Endothelial cell of umbilical vein (primary cell): ENCODE data around the gene FOXC1. TPM values are rescaled to one million over a fixed set of nuclear protein-coding genes. Genes with fewer than 3 reads are reported as not detected.

Experiments
- BruUV-seq: library from RNA; stranded (reverse); fragments of 400-500 nt; replicated peaks from 2 replicates; lab custom pipeline; 2021; lab: Mats Ljungman, UMichigan
- CTCF ChIA-PET: fragments of 300-600, 350-600 bp; sonication (Branson Sonifier 250); formaldehyde crosslinking; loops from one replicate; lab custom pipeline; 2021; ENCODE audit warnings: antibody characterized with exemption, inconsistent platforms; lab: Charles Lee
- POLR2A ChIA-PET: fragments of 300-600, 350-600 bp; sonication (Branson Sonifier 250); formaldehyde crosslinking; loops from one replicate; lab custom pipeline; 2021; ENCODE audit warnings: antibody characterized with exemption, inconsistent platforms; lab: Charles Lee
- DNase-seq: peaks from one replicate; pipeline ENCODE4 v3.0.0-alpha.2; 2011; ENCODE audit warnings: low read depth, low spot score
- FAIRE-seq: peaks from 2 replicates; lab custom pipeline; 2011; peaks lifted over from hg19 to GRCh38; lab: Jason Lieb, UNC
- H2AFZ ChIP-seq: 2 replicates; pipeline ENCODE4 v1.6.0; 2012; ENCODE audit warnings: low read depth, low read length, control low read depth, inconsistent platforms
- H3K27ac ChIP-seq: 2 replicates; pipeline ENCODE4 v1.5.1; 2011; ENCODE audit warnings: low read depth, mild to moderate bottlenecking, control low read depth, low read length, moderate library complexity; ENCODE audit not compliant: insufficient read depth
- H3K27me3 ChIP-seq, 2 experiments: 2 replicates each; pipeline versions ENCODE4 v1.6.0 to v1.6.1; 2011; ENCODE audit warnings: low read length in 2 of 2, mixed read lengths in 1 of 2; ENCODE audit not compliant: control insufficient read depth in 2 of 2, insufficient read depth in 2 of 2
- H3K36me3 ChIP-seq, 2 experiments: 2 replicates in 1 of 2; 3 replicates in 1 of 2; pipeline ENCODE4 v1.5.1; 2011; ENCODE audit warnings: low read length in 2 of 2, mild to moderate bottlenecking in 1 of 2, moderate library complexity in 1 of 2; ENCODE audit not compliant: control insufficient read depth in 2 of 2, insufficient read depth in 2 of 2; ENCODE audit errors: extremely low read depth in 1 of 2
- H3K4me1 ChIP-seq: 3 replicates; pipeline ENCODE4 v1.5.1; 2011; ENCODE audit warnings: mild to moderate bottlenecking, low read length; ENCODE audit not compliant: control insufficient read depth, insufficient read depth; ENCODE audit errors: extremely low read depth
- H3K4me2 ChIP-seq: 2 replicates; pipeline ENCODE4 v1.6.1; 2011; ENCODE audit warnings: low read length, control low read depth, mixed read lengths; ENCODE audit not compliant: insufficient read depth
- H3K4me3 ChIP-seq, 3 experiments: fragments of 200-600 bp in 1 of 3; sonication (generic), shearing (Covaris generic) in 1 of 3; replicated peaks in 1 of 3; 2 replicates each; pipeline ENCODE4 v1.5.1; 2011 to 2016; ENCODE audit warnings: control low read depth in 3 of 3, low read length in 3 of 3, mild to moderate bottlenecking in 2 of 3, inconsistent platforms in 1 of 3, low read depth in 1 of 3, moderate library complexity in 1 of 3; ENCODE audit not compliant: insufficient read depth in 1 of 3
- H3K79me2 ChIP-seq: 2 replicates; pipeline ENCODE4 v1.6.0; 2012; ENCODE audit warnings: low read length, inconsistent platforms; ENCODE audit not compliant: control insufficient read depth, insufficient read depth
- H3K9ac ChIP-seq: replicated peaks from 2 replicates; pipeline ENCODE3; 2011; ENCODE audit warnings: low read length, control low read depth; ENCODE audit not compliant: insufficient read depth; ENCODE audit errors: extremely low read depth
- H3K9me1 ChIP-seq: replicated peaks from 3 replicates; pipeline ENCODE4 v1.6.0; 2011; ENCODE audit warnings: mild to moderate bottlenecking, low read length; ENCODE audit not compliant: control insufficient read depth, insufficient read depth; ENCODE audit errors: extremely low read depth
- H3K9me3 ChIP-seq: replicated peaks from 2 replicates; pipeline ENCODE4 v1.5.1; 2012; ENCODE audit warnings: low read length, inconsistent platforms; ENCODE audit not compliant: control insufficient read depth, insufficient read depth
- H4K20me1 ChIP-seq: replicated peaks from 2 replicates; pipeline ENCODE3; 2011; ENCODE audit warnings: mild to moderate bottlenecking, low read length; ENCODE audit not compliant: control insufficient read depth, insufficient read depth; ENCODE audit errors: extremely low read depth
- EZH2 ChIP-seq: IDR thresholded peaks from 2 replicates; pipeline ENCODE4 v1.6.1; 2012; ENCODE audit warnings: borderline replicate concordance, low read depth, mild to moderate bottlenecking, moderate library complexity, low read length, inconsistent platforms; ENCODE audit not compliant: severe bottlenecking
- GATA2 ChIP-seq: IDR thresholded peaks from 2 replicates; pipeline ENCODE4 v1.7.0; 2011; ENCODE audit warnings: low read depth, mild to moderate bottlenecking, moderate library complexity, mixed read lengths, low read length; ENCODE audit not compliant: insufficient read length, insufficient read depth
- JUN ChIP-seq: IDR thresholded peaks from 2 replicates; pipeline ENCODE4 v1.6.1; 2011; ENCODE audit warnings: borderline replicate concordance, low read depth; ENCODE audit not compliant: insufficient read length, insufficient read depth
- POLR2AphosphoS5 ChIP-seq: IDR thresholded peaks from 2 replicates; pipeline ENCODE4 v1.6.1; 2012; ENCODE audit warnings: low read depth, mild to moderate bottlenecking, control low read depth, low read length, moderate library complexity; ENCODE audit not compliant: insufficient read depth
- dilution Hi-C: fragments of 300-500 bp; cut with MboI; formaldehyde crosslinking; loops from one replicate; pipeline ENCODE4 v1.15.0; 2019; ENCODE audit warnings: low sequenced_read_pairs; ENCODE audit not compliant: extremely low pct_ligation_motif_present
- intact Hi-C: fragments of 100-400 bp; cut with micrococcal nuclease; formaldehyde crosslinking; loops from one replicate; pipeline ENCODE4 v1.10.0; 2022
- polyA plus RNA-seq, 4 experiments: library from polyadenylated mRNA; depleted of rRNA in 3 of 4; stranded (reverse) in 3 of 4; unstranded in 1 of 4; fragments of >200 nt; gene quantifications; 2 replicates each; pipeline versions ENCODE4 v1.2.1 to v1.2.3, GENCODE V29; 2011 to 2012; ENCODE audit warnings: missing spikeins in 1 of 4
- total RNA-seq: library from RNA; stranded (reverse); gene quantifications from 2 replicates; pipeline ENCODE4 v1.2.3, GENCODE V29; 2021

FOXC1 gene
- total and polyA plus RNA-seq, 2 donors (not counting 3 experiments of a cell fraction or from before 2014, with no cell fraction given) = 6.4 to 16.4 TPM

GRCh38 chr6:1606780-1607515 is 2.8 kb upstream of the FOXC1 start:
- H3K9me3 ChIP-seq = no peaks in the 10 kb centered on the region
- TF ChIP-seq EZH2 (no peak), JUN (no peak)
- no peak for DNase-seq
- peaks cover 10 to 13% of the 10 kb centered on the region in 2 experiments for H3K27me3 ChIP-seq
- H3K4me2 ChIP-seq = no peak overlapping the region
- POLR2A ChIA-PET = no interaction called here
- peaks cover 3% of the 10 kb centered on the region for H3K4me1 ChIP-seq
- no peak overlapping the region for H3K27ac ChIP-seq
- H2AFZ ChIP-seq = no peak overlapping the region
- no peaks in the 10 kb centered on the region for H4K20me1 ChIP-seq
- FAIRE-seq = no peak
- H3K4me3 ChIP-seq = no peak overlapping the region
- no peak overlapping the region for H3K9ac ChIP-seq
- BruUV-seq = no TSS peak
- H3K36me3 ChIP-seq = no peaks in the 10 kb centered on the region
- dilution Hi-C loops = loop anchor here (10.0 to 25.0 kb wide), 2 partner anchors 505 to 1038 kb away; no protein-coding TSS in a partner anchor
- H3K9me1 ChIP-seq = no peaks in the 10 kb centered on the region
- CTCF ChIA-PET = interaction anchor here (0.6 to 3.5 kb wide), 7 partner anchors 10 to 1027 kb away, joined by 3 to 22 read pairs (median 3); no protein-coding TSS in a partner anchor
- intact Hi-C loops = no loop called here
- peaks cover 16% of the 10 kb centered on the region for H3K79me2 ChIP-seq

GRCh38 chr6:1607516-1608221 is 2.0 kb upstream of the FOXC1 start:
- BruUV-seq = no TSS peak
- Histone ChIP-seq H3K4me3 (no peak overlapping the region), H3K79me2 (peaks cover 23% of the 10 kb centered on the region), H3K9me3 (no peaks in the 10 kb centered on the region), H3K27ac (no peak overlapping the region), H3K9ac (no peak overlapping the region), H3K9me1 (no peaks in the 10 kb centered on the region), H2AFZ (no peak overlapping the region), H3K36me3 (no peaks in the 10 kb centered on the region), H3K4me2 (no peak overlapping the region), H3K4me1 (peaks cover 3% of the 10 kb centered on the region), H4K20me1 (peaks cover 4% of the 10 kb centered on the region), H3K27me3 (peaks cover 10 to 13% of the 10 kb centered on the region in 2 experiments)
- ChIA-PET POLR2A (no interaction called here), CTCF (interaction anchor here (1.0 to 3.5 kb wide), 5 partner anchors 20 to 1026 kb away, joined by 3 to 22 read pairs (median 6); no protein-coding TSS in a partner anchor)
- peak; percentile 11 for DNase-seq
- dilution Hi-C loops = loop anchor here (10.0 to 25.0 kb wide), 2 partner anchors 505 to 1037 kb away; no protein-coding TSS in a partner anchor
- TF ChIP-seq GATA2 (no peak), POLR2AphosphoS5 (no peak)
- no peak for FAIRE-seq
- intact Hi-C loops = loop anchor here (2.0 kb wide), 1 partner anchor 17 kb away; no protein-coding TSS in a partner anchor
